K562 (cell line): ENCODE data around the gene CAMSAP3.

Experiments
- CBX2 ChIP-seq: fragments of 200-600 bp; sonication (generic); IDR thresholded peaks from one replicate; pipeline ENCODE4 v1.6.1; 2012; ENCODE audit warnings: mild to moderate bottlenecking, low read length, inconsistent platforms; ENCODE audit not compliant: insufficient read depth, poor library complexity, severe bottlenecking
- TF ChIP-seq, protein P1 (sequence below), 2 experiments: fragments of 450-650 bp; formaldehyde crosslinking in 1 of 2; IDR thresholded peaks; 2 replicates each; pipeline versions ENCODE4 v1.4.0 to v1.6.1; 2014 to 2020; ENCODE audit warnings: mild to moderate bottlenecking in 2 of 2, borderline replicate concordance in 1 of 2, low read depth in 1 of 2

DNA sequence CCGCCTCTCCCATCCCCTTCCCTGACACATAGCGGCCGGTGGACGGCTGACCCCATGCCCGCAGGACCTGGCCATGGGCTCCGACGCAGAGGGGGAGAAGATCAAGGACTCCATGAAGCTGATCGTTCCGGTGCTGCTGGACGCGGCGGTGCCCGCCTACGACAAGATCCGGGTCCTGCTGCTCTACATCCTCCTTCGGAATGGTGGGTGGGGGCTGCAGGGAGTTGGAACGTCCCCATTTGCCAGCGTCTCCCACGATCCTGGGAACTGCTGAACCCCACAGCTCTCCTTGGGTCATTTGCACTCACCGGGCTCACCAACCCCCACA is 48.9 kb downstream of the CAMSAP3 start:
- TF ChIP-seq, protein P1, sequence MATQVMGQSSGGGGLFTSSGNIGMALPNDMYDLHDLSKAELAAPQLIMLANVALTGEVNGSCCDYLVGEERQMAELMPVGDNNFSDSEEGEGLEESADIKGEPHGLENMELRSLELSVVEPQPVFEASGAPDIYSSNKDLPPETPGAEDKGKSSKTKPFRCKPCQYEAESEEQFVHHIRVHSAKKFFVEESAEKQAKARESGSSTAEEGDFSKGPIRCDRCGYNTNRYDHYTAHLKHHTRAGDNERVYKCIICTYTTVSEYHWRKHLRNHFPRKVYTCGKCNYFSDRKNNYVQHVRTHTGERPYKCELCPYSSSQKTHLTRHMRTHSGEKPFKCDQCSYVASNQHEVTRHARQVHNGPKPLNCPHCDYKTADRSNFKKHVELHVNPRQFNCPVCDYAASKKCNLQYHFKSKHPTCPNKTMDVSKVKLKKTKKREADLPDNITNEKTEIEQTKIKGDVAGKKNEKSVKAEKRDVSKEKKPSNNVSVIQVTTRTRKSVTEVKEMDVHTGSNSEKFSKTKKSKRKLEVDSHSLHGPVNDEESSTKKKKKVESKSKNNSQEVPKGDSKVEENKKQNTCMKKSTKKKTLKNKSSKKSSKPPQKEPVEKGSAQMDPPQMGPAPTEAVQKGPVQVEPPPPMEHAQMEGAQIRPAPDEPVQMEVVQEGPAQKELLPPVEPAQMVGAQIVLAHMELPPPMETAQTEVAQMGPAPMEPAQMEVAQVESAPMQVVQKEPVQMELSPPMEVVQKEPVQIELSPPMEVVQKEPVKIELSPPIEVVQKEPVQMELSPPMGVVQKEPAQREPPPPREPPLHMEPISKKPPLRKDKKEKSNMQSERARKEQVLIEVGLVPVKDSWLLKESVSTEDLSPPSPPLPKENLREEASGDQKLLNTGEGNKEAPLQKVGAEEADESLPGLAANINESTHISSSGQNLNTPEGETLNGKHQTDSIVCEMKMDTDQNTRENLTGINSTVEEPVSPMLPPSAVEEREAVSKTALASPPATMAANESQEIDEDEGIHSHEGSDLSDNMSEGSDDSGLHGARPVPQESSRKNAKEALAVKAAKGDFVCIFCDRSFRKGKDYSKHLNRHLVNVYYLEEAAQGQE (IDR thresholded peaks at IDR 0.05; ENCODE audit: borderline replicate concordance) = no peak
- TF ChIP-seq, protein P1 (CRISPR knock-in tag; IDR thresholded peaks at IDR 0.05; ENCODE audit: low read depth) = no peak
- TF ChIP-seq CBX2 = no peak
